Fibroblast of upper back skin (primary cell): ENCODE results near the gene NLRP3.
"Not testable (repeated sequence)": the region's sequence is repeated elsewhere in the genome, so short reads cannot be mapped to it uniquely, and the experiment has no call there.

ENCODE experiments used
- DNase-seq: peaks from one replicate; pipeline ENCODE4 v3.0.0-alpha.2; 2013

The NLRP3 gene

DNA sequence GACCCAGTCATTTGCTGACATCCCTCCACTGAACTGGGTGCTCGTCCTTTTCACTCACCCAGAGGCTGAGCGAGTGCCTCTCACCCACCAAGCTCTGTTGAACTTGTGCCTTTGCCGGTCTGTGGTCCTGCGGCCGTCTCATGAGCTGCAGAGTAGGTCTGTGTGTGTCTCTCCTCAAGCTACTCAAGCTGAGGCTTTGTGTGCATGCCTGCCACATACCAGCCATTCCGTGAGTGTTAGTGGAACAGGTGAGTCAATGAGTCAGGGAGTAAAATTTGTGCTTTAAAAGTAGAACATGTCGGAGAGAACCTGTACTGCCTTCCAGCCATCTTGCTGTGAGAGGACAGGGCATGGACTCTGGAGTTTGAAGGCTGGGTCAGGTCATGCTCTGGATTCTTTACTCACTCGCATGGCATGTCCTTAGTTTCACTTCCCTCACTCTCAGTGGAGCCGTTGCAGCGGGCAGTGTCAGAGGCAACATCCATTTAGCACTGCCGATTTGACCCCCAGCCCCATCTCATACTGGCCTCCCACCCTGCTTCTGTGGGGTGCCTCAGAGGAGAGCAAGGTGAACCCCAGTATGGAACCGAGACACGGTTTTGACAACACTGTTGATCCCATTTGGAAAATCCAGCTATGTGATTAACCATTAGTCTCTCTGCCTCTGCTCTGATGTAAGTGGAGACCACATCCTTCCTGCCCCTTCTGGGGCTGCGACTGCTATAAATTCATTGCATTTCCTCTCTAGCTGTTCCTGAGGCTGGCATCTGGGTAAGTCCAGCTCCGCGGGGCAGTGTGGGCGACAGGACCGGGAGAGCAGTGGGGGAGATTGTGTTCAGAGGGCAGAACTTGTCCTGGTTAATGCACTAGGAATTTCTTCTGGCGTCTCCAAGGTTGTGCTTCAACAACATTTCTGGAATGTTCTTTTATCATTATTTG is at the start of gene NLRP3:
TSS of gene NLRP3 (plus strand) at position 751 of the 939 bp plus-strand sequence. CDS start 2,628 bp downstream, outside the sequence.
- no peak for DNase-seq

DNA sequence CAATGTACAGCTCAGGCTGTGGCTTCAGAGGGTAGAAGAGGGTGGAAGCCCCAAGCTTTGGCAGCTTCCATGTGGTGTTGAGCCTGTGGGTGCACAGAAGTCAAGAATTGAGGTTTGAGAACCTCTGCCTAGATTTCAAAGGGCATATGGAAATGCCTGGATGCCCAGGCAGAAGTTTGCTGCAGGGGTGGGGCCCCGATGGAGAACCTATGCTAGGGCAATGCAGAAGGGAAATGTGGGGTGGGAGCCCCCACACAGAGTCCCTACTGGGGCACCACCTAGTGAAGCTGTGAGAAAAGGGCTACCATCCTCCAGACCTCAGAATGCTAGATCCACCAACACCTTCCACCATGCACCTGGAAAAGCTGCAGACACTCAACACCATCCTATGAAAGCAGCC is 49.6 kb upstream of the NLRP3 start:
- not testable (repeated sequence) for DNase-seq

DNA sequence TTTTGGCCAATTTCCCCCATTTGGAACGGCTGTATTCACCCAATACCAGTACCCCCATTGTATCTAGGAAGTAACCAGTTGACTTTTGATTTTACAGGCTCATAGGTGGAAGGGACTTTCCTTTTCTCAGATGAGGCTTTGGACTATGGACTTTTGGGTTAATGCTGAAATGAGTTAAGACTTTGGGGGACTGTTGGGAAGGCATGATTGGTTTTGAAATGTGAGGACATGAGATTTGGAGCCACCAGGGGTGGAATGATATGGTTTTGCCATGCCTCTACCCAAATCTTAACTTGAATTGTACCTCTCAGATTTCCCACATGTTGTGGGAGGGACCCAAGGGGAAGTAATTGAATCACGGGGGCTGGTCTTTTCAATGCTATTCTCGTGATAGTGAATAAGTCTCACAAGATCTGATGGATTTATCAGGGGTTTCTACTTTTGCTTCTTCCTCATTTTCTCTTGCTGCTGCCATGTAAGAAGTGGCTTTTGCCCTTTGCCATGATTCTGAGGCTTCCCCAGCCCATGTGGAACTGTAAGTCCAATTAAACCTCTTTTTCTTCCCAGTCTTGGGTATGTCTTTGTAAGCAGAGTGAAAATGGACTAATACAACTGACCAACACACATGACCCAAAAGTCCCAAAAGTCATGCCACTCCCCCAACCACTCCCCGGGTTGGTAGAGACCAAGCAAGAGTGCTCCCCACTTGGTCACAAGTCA is 48.9 kb upstream of the NLRP3 start:
- no peak for DNase-seq

DNA sequence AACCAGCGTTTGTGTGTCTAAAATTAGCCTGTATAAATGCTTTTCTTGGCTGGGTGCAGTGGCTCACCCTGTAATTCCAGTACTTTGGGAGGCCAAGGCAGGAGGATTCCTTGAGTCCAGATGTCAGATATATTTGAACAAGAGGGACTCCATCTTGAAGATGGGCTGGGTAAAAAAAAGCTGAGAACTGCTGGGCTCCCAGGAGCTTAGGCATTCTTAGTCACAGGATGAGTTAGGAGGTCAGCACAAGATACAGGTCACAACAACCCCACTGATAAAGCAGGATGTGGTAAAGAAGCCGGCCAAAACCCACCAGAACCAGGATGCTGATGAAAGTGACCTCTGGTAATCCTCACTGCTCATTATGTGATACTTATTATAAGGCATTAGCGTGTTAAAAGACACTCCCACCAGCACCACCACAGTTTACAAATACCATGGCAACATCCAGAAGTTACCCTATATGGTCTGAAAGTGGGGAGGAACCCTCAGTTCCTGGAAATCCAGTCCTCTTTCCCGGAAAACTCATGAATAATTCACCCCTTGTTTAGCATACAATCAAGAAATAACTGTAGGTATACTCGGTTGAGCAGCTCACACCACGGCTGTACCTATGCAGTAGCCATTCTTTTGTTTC is 48.1 kb upstream of the NLRP3 start:
- DNase-seq = no peak

GRCh38 chr1:247368490-247369145 is 47.4 kb upstream of the NLRP3 start:
- DNase-seq = no peak

DNA sequence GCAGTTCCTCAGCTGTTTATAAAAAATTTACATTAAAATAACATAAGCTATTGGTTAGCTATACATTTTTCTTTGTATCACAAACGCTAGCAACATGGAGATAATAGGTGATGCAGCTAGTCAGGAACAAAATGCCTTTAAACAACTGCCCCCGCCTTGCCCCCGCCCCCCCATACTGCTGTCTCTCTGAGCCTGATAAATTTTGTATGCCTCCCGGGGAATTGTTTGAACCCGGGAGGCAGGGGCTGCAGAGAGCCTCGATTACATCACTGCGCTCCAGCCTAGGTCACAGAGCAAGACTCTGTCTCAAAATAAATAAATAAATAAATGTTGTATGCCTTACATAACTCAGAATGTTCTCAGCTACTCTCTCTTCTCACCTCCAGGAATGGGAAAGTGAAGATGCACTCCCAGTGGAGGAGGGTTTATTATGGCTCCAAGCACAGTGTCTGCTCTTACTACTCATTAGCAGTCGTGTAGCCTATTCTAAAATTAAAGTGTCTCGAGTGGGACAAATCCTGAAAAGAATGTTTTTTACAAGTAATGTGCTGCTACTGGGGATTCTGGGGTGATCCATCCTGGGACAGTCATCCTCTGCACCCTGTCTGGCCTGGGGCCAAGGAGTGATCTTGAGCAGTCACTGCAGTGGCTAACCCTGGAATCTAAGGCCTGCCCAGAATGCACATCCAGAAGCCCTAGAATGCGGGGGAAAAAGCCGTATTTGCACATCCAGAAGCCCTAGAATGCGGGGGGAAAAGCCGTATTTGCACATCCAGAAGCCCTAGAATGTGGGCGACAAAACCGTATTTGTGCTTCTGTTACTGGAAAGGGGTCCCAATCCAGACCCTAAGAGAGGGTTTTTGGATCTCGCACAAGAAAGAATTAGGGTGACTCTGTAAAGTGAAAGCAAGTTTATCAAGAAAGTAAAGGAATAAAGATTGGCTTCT is 44.9 kb upstream of the NLRP3 start:
- DNase-seq = peak; percentile 36

DNA sequence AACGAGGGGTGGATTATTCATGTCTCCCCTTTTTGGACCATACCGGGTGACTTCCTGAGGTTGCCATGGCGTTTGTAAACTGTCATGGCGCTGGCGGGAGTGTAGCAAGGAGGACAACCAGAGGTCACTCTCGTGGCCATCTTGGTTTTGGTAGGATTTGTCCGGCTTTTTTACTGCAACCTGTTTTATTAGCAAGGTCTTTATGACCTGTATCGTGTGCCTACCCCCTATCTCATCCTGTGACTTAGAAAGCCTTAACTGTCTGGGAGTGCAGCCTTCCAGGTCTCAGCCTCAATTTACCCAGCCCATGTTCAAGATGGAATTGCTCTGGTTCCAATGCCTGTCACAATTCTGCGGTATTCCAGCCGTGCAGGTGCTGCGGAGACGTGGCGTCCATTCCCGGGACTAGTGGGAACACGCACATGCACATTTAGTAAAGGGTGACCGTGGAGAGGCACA is 44.1 kb upstream of the NLRP3 start:
- DNase-seq = no peak

- peak; percentile 36 for DNase-seq
Observed at GRCh38 chr1:247373721-247374141, 42.2 kb upstream of the NLRP3 start.

GRCh38 chr1:247374651-247375334 is 41.2 kb upstream of the NLRP3 start:
- not testable (repeated sequence) for DNase-seq

DNA sequence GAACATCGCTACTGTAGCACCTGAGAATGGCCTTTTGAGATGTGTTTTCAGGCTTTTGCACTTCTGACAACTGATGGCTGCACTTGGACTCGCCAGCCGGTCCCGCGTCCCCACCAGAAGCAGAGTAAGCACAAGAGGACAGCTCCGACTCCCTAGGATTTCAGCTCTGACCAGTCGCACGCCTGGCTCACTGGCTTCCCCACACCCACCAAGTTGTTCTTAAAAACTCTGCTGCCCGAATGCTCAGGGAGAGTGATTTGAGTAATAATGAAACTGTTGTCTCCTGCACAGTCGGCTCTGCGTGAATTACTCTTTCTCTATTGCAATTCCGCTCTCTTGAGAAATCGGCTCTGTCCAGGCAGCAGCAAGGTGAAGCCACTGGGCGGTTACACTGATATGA is 40.2 kb upstream of the NLRP3 start:
- DNase-seq = no peak

DNA sequence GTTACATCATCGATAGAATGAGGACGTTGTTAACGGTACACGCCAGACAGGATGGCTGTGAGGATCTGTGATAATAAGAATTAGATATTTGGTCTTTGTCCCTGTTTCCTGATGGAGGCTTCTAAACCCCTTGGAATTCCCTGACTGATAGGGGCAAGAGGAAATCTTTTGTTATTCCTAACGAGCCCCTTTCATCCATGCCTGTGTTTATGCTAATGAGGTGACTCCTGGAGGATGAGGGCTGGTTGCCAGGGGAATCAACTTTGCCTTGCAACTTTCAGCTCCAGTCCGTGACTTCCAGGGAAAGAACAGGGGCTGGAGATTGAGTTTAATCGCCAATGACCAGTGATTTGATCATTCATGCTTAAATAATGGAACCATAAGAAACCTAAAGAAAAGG is 39.3 kb upstream of the NLRP3 start:
- DNase-seq = no peak

GRCh38 chr1:247377656-247378055 is 38.3 kb upstream of the NLRP3 start:
- DNase-seq = not testable (repeated sequence)

DNA sequence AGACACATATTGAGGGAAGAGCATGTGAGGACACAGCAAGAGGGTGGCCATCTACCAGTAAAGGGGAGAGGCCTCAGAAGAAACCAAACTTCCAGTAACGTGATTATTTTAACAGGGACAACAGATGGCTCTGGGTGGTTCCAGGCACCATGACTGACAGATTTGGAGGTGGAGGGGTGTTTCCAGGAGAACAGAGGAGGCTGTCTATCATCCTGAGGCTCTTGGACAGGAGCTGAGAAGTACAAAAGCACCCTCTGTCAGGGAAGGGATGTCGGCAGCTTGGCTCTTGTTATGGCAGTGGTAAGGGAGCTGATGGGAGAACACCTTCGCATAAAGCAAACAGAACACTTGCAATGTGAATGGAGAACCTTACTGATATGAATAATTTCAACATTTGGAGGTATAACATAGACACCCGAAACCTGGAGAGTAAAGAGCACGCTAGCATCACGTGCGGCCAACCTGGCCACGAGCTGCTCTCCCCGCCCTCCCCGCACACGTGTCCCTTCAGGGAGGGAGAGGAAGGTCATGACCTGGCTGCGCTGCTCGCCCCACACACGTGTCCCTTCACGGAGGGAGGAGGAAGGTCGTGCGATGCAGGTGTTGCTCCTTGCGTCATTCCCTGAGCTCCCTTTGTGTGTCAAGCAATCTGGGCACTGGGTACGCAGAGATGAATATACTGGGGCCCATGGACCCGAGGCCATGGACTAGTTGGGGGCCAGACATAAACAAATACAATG is 37.5 kb upstream of the NLRP3 start:
- no peak for DNase-seq

DNA sequence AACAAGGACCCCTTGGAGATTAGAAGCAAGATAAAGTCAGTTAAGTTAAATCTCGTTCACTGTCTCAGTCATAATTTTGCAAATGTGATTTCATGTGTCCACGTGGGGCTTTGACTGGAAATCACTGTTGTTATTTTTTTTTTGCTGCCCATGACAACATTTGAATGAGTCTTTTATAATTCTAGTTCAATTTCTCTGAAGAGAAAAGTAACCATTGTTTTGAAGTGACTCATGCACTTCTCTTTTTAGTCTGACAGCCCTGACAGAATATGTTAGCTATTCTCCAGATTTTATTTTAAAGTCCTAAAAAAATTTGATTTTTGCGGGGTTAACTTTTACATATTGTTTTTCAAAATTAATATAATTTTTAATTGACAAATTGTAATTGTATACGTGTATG is 30.7 kb upstream of the NLRP3 start:
- DNase-seq = peak; percentile 8

- DNase-seq = no peak
Observed at GRCh38 chr1:247386217-247386616, 29.8 kb upstream of the NLRP3 start.

GRCh38 chr1:247386687-247387086 is 29.3 kb upstream of the NLRP3 start:
- DNase-seq = peak; percentile 50

DNA sequence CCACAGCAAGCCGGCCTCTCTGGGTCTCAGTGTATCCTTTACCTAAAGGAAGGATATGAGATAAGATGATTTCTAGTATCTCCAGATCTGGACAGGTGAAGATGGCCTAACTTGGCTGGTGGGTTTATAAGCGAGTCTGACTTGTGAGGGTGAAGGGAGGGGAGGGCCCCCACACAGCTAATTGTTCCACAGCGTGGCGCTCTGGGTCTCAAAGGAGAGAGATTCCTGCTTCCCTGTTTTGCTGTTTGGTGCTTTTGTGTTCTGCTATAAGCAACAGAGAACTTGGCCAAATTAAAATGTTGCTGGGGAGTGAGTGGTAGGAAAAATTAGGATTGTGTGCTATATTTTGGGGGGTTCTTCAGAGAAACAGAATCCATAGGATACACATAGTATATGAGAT is 28.9 kb upstream of the NLRP3 start:
- no peak for DNase-seq

DNA sequence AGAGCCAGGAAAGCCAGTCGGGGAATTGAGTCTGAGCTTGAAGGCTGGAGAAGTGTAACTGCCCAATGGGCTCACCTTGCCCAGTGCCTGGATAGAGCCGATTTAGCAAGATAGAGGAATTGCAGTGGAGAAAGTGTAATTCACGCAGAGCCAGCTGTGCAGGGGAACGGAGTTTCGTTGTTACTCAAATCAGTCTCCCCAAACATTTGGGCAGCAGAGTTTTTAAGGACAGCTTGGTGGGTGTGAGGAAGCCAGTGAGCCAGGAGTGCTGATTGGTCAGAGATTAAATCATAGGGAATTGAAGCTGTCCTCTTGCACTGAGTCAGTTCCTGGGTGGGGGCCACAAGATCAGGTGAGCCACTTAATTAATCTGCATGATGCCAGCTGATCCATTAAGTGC is 28.4 kb upstream of the NLRP3 start:
- no peak for DNase-seq

GRCh38 chr1:247390116-247390791 is 25.7 kb upstream of the NLRP3 start:
- DNase-seq = peak; percentile 59

GRCh38 chr1:247390996-247391395 is 25.0 kb upstream of the NLRP3 start:
- no peak for DNase-seq
